ENCODE data around the gene URB1.
"Not testable (repeated sequence)": the region's sequence is repeated elsewhere in the genome, so short reads cannot be mapped to it uniquely, and the experiment has no call there.

DNA sequence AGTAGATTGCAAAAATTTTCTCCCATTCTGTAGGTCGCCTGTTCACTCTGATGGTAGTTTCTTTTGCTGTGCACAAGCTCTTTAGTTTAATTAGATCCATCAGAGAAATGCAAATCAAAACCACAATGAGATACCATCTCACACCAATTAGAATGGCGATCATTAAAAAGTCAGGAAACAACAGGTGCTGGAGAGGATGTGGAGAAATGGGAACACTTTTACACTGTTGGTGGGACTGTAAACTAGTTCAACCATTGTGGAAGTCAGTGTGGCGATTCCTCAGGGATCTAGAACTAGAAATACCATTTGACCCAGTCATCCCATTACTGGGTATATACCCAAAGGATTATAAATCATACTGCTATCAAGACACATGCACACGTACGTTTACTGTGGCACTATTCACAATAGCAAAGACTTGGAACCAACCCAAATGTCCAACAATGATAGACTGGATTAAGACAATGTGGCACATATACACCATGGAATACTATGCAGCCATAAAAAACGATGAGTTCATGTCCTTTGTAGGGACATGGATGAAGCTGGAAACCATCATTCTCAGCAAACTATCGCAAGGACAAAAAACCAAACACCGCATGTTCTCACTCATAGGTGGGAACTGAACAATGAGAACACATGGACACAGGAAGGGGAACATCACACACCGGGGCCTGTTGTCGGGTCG lies 2.1 kb downstream of the URB1 start:
- TF ChIP-seq FOXM1 (IDR thresholded peaks at IDR 0.05; ENCODE audit: low read depth); NFIC (IDR thresholded peaks at IDR 0.05; ENCODE audit: borderline replicate concordance): not testable (repeated sequence)
- TF ChIP-seq, protein P1, sequence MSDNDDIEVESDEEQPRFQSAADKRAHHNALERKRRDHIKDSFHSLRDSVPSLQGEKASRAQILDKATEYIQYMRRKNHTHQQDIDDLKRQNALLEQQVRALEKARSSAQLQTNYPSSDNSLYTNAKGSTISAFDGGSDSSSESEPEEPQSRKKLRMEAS (IDR thresholded peaks at IDR 0.05; ENCODE audit: low read depth), result not testable (repeated sequence)
